Muscle of leg (tissue), 11 donors: Measurements from ENCODE around the gene C1QTNF12. TPM values are rescaled to one million over a fixed set of nuclear protein-coding genes. Genes with fewer than 3 reads are reported as not detected.

Source experiments
- DNase-seq: peaks from one replicate; pipeline ENCODE4 v3.0.0; 2013
- H3K27ac ChIP-seq: one replicate; pipeline ENCODE4 v1.5.1; 2013; ENCODE audit warnings: mild to moderate bottlenecking, low read length, control low read depth
- H3K27me3 ChIP-seq: one replicate; pipeline ENCODE4 v1.6.1; 2013; ENCODE audit warnings: low read length; ENCODE audit not compliant: control insufficient read depth, insufficient read depth
- H3K36me3 ChIP-seq: one replicate; pipeline ENCODE4 v1.6.1; 2013; ENCODE audit warnings: low read length; ENCODE audit not compliant: control insufficient read depth, insufficient read depth
- H3K4me1 ChIP-seq: one replicate; pipeline ENCODE4 v1.6.1; 2013; ENCODE audit warnings: low read length; ENCODE audit not compliant: control insufficient read depth, insufficient read depth
- H3K4me3 ChIP-seq: one replicate; pipeline ENCODE4 v1.5.1; 2013; ENCODE audit warnings: low read length, control low read depth
- H3K9me3 ChIP-seq: replicated peaks from 2 replicates; pipeline ENCODE4 v1.6.1; 2013; ENCODE audit warnings: low read depth, low read length; ENCODE audit not compliant: control insufficient read depth
- WGBS: methylation state at CpG from one replicate; pipeline ENCODE4 v1.1.5; 2013; ENCODE audit warnings: missing lambda C conversion rate; ENCODE audit not compliant: insufficient coverage; 5-methylcytosine and 5-hydroxymethylcytosine counted together
- polyA plus RNA-seq, 8 donors: library from polyadenylated mRNA; unstranded; fragments of 120-200 nt; gene quantifications; one replicate each; pipeline versions ENCODE4 v1.2.1 to v1.2.3, GENCODE V29; 2013; ENCODE audit warnings: inconsistent platforms in 1 of 8, low replicate concordance in 1 of 8; ENCODE audit not compliant: insufficient read length in 8 of 8, insufficient read depth in 1 of 8
- total RNA-seq: library from RNA; stranded (reverse); fragments of 120-200 nt; gene quantifications from one replicate; pipeline ENCODE4 v1.2.4, GENCODE V29; 2013

C1QTNF12 gene
- total and polyA plus RNA-seq, 9 donors = 1.9 to 8.7 (median 4.8) TPM

GRCh38 chr1:1221887-1222574 is 24.5 kb downstream of the C1QTNF12 start:
- no peak overlapping the region for H3K4me3 ChIP-seq
- H3K36me3 ChIP-seq = peaks cover 78% of the 10 kb centered on the region
- WGBS = 94% methylated on average over 26 of the region's 30 CpGs
- DNase-seq = no peak
- no peaks in the 10 kb centered on the region for H3K9me3 ChIP-seq
- H3K27me3 ChIP-seq = no peaks in the 10 kb centered on the region
- H3K27ac ChIP-seq = no peak overlapping the region
- no peaks in the 10 kb centered on the region for H3K4me1 ChIP-seq

DNA sequence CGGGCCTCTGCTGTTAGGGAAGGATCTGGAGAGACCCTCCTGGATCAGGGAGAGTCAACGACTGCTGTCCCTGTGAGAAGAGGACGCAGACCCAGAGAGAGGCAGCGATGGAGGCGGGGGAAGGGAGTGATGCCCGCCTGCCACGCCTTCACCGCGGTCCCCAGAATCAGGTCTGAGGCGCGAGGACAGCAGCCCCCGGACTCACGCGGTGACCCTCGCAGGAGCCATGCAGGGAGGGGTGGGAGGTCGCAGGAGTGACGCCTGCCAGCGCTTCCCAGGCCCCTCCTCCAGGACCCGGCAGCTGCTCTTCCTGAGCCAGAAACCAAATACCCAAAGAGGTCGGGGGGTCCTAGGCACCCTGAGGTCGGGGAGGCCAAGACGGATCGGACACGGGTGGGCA is 26.3 kb downstream of the C1QTNF12 start:
- H3K27ac ChIP-seq = no peak overlapping the region
- H3K9me3 ChIP-seq = no peaks in the 10 kb centered on the region
- H3K4me1 ChIP-seq = peaks cover 9% of the 10 kb centered on the region
- H3K27me3 ChIP-seq = no peaks in the 10 kb centered on the region
- WGBS = 81% methylated on average over 23 of the region's 24 CpGs
- no peak for DNase-seq
- peaks cover 79% of the 10 kb centered on the region for H3K36me3 ChIP-seq
- H3K4me3 ChIP-seq = no peak overlapping the region

DNA sequence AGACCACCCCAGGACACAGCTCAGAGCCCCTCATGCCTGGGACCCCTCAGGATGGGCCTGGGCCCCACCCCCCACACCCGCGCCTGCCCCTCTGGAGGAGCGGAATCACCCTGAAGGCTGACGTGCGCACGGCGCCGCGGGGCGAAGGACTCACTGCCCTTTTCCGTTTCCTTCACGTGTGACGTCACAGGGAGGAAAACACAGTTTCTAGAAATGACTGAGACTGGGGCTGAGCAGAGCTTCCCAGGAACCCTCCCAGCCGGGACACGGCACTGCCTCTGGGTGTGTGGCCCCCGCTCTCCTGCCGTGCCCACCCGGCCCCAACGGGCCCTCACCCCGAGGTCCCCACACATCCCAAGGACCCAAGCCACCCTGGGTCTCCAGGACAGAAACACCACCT is 27.2 kb downstream of the C1QTNF12 start:
- Histone ChIP-seq H3K27ac (no peak overlapping the region), H3K4me1 (peaks cover 16% of the 10 kb centered on the region), H3K27me3 (no peaks in the 10 kb centered on the region), H3K4me3 (no peak overlapping the region), H3K36me3 (peaks cover 76% of the 10 kb centered on the region), H3K9me3 (no peaks in the 10 kb centered on the region)
- 93% methylated on average over 18 of the region's 20 CpGs for WGBS
- no peak for DNase-seq

DNA sequence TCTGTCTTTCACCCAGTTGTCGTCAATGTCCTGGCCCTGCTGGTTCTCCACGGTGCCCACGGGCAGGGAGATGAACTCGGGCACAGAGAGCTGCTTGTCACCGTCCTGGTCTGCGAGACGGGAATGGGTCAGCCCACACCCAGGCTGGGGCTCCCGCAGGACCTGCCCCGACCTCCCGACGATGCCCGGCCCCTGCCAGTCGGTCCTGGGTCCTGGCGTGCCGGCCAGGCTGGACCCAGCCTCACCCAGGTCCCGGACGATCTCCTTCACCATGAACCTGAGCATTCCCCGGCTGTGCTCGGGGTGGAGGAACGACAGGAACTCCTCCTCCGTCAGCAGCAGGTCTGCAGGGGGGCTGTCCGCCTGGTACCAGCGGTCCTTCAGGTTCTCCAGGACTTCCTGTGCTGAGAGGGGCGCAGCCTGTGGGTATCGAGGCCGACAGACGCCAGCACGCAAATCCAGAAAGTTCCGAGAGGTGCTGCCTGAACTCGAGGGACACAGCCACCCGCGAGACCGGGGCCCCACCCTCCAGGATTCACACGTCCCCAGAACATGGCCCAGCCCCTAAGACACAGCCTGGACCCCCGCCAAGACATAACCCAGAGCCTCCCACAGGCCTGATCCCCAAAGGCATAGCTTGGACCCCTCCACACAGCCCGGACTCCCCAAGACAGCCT is 27.9 kb downstream of the C1QTNF12 start:
- 87% methylated on average over 36 of the region's 36 CpGs for WGBS
- no peak overlapping the region for H3K27ac ChIP-seq
- H3K27me3 ChIP-seq = no peaks in the 10 kb centered on the region
- DNase-seq = no peak
- peaks cover 76% of the 10 kb centered on the region for H3K36me3 ChIP-seq
- H3K4me3 ChIP-seq = no peak overlapping the region
- H3K9me3 ChIP-seq = no peaks in the 10 kb centered on the region
- peaks cover 19% of the 10 kb centered on the region for H3K4me1 ChIP-seq

DNA sequence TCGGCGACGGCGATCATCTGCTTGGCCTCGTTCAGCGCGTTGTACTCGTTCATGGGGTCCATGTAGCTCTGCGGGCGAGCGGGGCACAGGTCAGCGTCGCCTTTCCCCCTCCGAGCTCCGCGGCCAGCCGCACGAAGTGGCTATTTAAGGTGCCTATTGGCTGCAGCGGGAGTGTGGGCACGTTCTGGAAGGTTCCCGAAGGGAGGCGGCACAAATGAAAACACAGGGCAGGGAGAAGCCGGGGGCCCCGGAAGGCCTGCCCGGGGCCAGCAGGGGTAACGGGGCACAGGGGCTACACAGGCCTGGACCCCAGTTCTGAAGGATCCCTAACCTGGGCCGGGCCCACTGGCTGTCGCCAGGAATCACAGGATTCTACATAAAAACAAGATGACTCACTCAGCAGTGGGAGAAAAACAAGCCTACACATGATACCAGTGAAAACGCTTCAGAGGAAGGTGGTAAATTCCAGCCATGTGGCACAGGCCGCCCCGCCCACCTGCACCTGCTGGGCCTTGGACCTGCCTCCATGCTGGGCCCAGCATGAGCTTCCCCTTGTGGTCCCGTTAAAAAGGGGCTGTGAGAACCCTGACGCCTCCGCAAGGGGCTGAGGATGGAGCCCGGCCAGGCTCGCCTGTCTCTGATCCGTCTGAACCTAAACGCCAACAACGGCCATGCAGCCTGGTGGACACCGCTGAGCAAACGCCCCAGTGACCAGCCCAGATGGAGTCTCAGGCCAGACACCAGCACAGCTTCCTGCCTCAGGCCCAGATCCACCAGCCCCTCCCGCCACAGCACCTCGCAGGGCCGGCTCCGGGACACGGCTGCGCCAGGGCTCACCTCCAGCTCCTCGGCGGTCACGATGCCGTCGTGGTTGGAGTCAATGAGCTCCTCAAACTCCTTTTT is 28.6 kb downstream of the C1QTNF12 start:
- no peaks in the 10 kb centered on the region for H3K9me3 ChIP-seq
- H3K27ac ChIP-seq = no peak overlapping the region
- H3K4me1 ChIP-seq = peaks cover 26% of the 10 kb centered on the region
- peaks cover 70% of the 10 kb centered on the region for H3K36me3 ChIP-seq
- H3K27me3 ChIP-seq = no peaks in the 10 kb centered on the region
- 82% methylated on average over 50 of the region's 52 CpGs for WGBS
- no peak for DNase-seq
- no peak overlapping the region for H3K4me3 ChIP-seq

- Histone ChIP-seq H3K27ac (no peak overlapping the region), H3K27me3 (no peaks in the 10 kb centered on the region), H3K4me1 (peaks cover 33% of the 10 kb centered on the region), H3K36me3 (peaks cover 61% of the 10 kb centered on the region), H3K4me3 (no peak overlapping the region), H3K9me3 (no peaks in the 10 kb centered on the region)
- DNase-seq = no peak
- 92% methylated on average over 70 of the region's 74 CpGs for WGBS
These were observed 29.5 kb downstream of the C1QTNF12 start for GRCh38 chr1:1216770-1217620.

GRCh38 chr1:1215881-1216605 is 30.5 kb downstream of the C1QTNF12 start:
- Histone ChIP-seq H3K36me3 (peaks cover 54% of the 10 kb centered on the region), H3K4me3 (no peak overlapping the region), H3K27me3 (no peaks in the 10 kb centered on the region), H3K27ac (no peak overlapping the region), H3K4me1 (peaks cover 39% of the 10 kb centered on the region), H3K9me3 (no peaks in the 10 kb centered on the region)
- DNase-seq = no peak
- whole genome bisulfite sequencing = 84% methylated on average over 20 of the region's 21 CpGs

GRCh38 chr1:1215080-1215676 is 31.3 kb downstream of the C1QTNF12 start:
- 58% methylated on average over 1 of the region's 11 CpGs for WGBS

More at GRCh38 chr1:1215080-1215676, 31.3 kb downstream of the C1QTNF12 start:
- Histone ChIP-seq H3K4me1 (peaks cover 39% of the 10 kb centered on the region), H3K36me3 (peaks cover 46% of the 10 kb centered on the region), H3K9me3 (no peaks in the 10 kb centered on the region), H3K27me3 (no peaks in the 10 kb centered on the region), H3K4me3 (no peak overlapping the region), H3K27ac (peak overlapping the region; percentile 13)
- DNase-seq = no peak
